Measurements from ENCODE around the gene PLXNB3. TPM values are rescaled to one million over a fixed set of nuclear protein-coding genes. Genes with fewer than 3 reads are reported as not detected.
"Not testable (repeated sequence)": the region's sequence is repeated elsewhere in the genome, so short reads cannot be mapped to it uniquely, and the experiment has no call there.

Gene PLXNB3
- total RNA-seq, 1 donor from 2014 or later = 2.9 TPM

GRCh38 chrX:153740631-153741222 is 23.3 kb upstream of the PLXNB3 start:
- no peak overlapping the region for H3K4me3 ChIP-seq
- peaks cover 12% of the 10 kb centered on the region for H3K36me3 ChIP-seq
- H3K9me3 ChIP-seq (replicated peaks) = no peaks in the 10 kb centered on the region
- no peaks in the 10 kb centered on the region for H3K27me3 ChIP-seq (ENCODE audit: low read depth)
- intact Hi-C loops (cut with micrococcal nuclease) = no loop called here
- H3K4me1 ChIP-seq = peaks cover 17% of the 10 kb centered on the region
- TF ChIP-seq CTCF (IDR thresholded peaks at IDR 0.05; ENCODE audit: borderline replicate concordance) = no peak
- H3K27ac ChIP-seq (replicated peaks) = no peak overlapping the region
- DNase-seq = no peak

- intact Hi-C loops (cut with micrococcal nuclease) = no loop called here
Observed at GRCh38 chrX:153741446-153741845, 22.6 kb upstream of the PLXNB3 start.

GRCh38 chrX:153742111-153742510 is 21.9 kb upstream of the PLXNB3 start:
- intact Hi-C loops (cut with micrococcal nuclease); H3K27me3 ChIP-seq (ENCODE audit: low read depth); H3K27ac ChIP-seq (replicated peaks); H3K36me3 ChIP-seq; H3K4me3 ChIP-seq; H3K9me3 ChIP-seq (replicated peaks); DNase-seq: not testable (repeated sequence)
- H3K4me1 ChIP-seq = peaks cover 17% of the 10 kb centered on the region

More at GRCh38 chrX:153741446-153741845, 22.6 kb upstream of the PLXNB3 start:
- no peak for TF ChIP-seq CTCF (IDR thresholded peaks at IDR 0.05; ENCODE audit: borderline replicate concordance)
- DNase-seq = no peak
- Histone ChIP-seq H3K4me1 (peaks cover 17% of the 10 kb centered on the region), H3K9me3 (replicated peaks) (no peaks in the 10 kb centered on the region), H3K27me3 (ENCODE audit: low read depth) (no peaks in the 10 kb centered on the region), H3K4me3 (no peak overlapping the region), H3K36me3 (peaks cover 9% of the 10 kb centered on the region), H3K27ac (replicated peaks) (no peak overlapping the region)

- intact Hi-C loops (cut with micrococcal nuclease); H3K9me3 ChIP-seq (replicated peaks); H3K36me3 ChIP-seq; H3K27me3 ChIP-seq (ENCODE audit: low read depth); H3K27ac ChIP-seq (replicated peaks); DNase-seq; H3K4me3 ChIP-seq: not testable (repeated sequence)
- H3K4me1 ChIP-seq = peaks cover 17% of the 10 kb centered on the region
Observed at GRCh38 chrX:153742796-153743467, 21.1 kb upstream of the PLXNB3 start.

- H3K36me3 ChIP-seq; H3K27me3 ChIP-seq (ENCODE audit: low read depth); H3K9me3 ChIP-seq (replicated peaks); intact Hi-C loops (cut with micrococcal nuclease); H3K27ac ChIP-seq (replicated peaks): not testable (repeated sequence)
- peak overlapping the region; percentile 27 for H3K4me3 ChIP-seq
- DNase-seq = peak; percentile 52
- peaks cover 17% of the 10 kb centered on the region for H3K4me1 ChIP-seq
Observed at GRCh38 chrX:153743468-153744209, 20.4 kb upstream of the PLXNB3 start.

GRCh38 chrX:153744210-153745066 is 19.6 kb upstream of the PLXNB3 start:
- no peak for TF ChIP-seq CTCF (IDR thresholded peaks at IDR 0.05; ENCODE audit: borderline replicate concordance)
- Histone ChIP-seq H3K4me3 (peak overlapping the region; percentile 27), H3K9me3 (replicated peaks) (no peaks in the 10 kb centered on the region), H3K36me3 (no peaks in the 10 kb centered on the region), H3K4me1 (peaks cover 17% of the 10 kb centered on the region), H3K27me3 (ENCODE audit: low read depth) (no peaks in the 10 kb centered on the region), H3K27ac (replicated peaks) (no peak overlapping the region)
- intact Hi-C loops (cut with micrococcal nuclease) = no loop called here
- no peak for DNase-seq

- H3K4me1 ChIP-seq = peaks cover 17% of the 10 kb centered on the region
- H3K27me3 ChIP-seq (ENCODE audit: low read depth); H3K27ac ChIP-seq (replicated peaks); H3K36me3 ChIP-seq; H3K4me3 ChIP-seq; DNase-seq; intact Hi-C loops (cut with micrococcal nuclease); H3K9me3 ChIP-seq (replicated peaks): not testable (repeated sequence)
Observed at GRCh38 chrX:153745067-153745433, 19.0 kb upstream of the PLXNB3 start.

Data from left ventricle myocardium inferior (tissue), 1 donor.